Peyer's patch (tissue), 4 donors: Measurements from ENCODE around the gene ZNF79. TPM values are rescaled to one million over a fixed set of nuclear protein-coding genes. Genes with fewer than 3 reads are reported as not detected.
A peak's percentile ranks its signal among the peaks of the same experiment; 100 is the strongest.

Source experiments
- DNase-seq, 3 donors: peaks; one replicate each; pipeline ENCODE4 v3.0.0-alpha.2; 2017 to 2019
- H3K27ac ChIP-seq, 4 donors: fragments of 200-600 bp; sonication (generic); one replicate each; pipeline ENCODE4 v1.5.1; 2016 to 2019
- H3K27me3 ChIP-seq, 2 donors: fragments of 200-600 bp; sonication (generic); one replicate each; pipeline ENCODE4 v1.5.1; 2019
- H3K36me3 ChIP-seq, 3 donors: fragments of 200-600 bp; sonication (generic); one replicate each; pipeline ENCODE4 v1.5.1; 2016 to 2019
- H3K4me1 ChIP-seq, 4 donors: fragments of 200-600 bp; sonication (generic); one replicate each; pipeline ENCODE4 v1.5.1; 2016 to 2019
- H3K4me3 ChIP-seq, 4 donors: fragments of 200-600 bp; sonication (generic); 1 replicate in 3 of 4; 2 replicates in 1 of 4; pipeline ENCODE4 v1.5.1; 2016 to 2019; ENCODE audit warnings: mild to moderate bottlenecking in 1 of 4
- H3K9me3 ChIP-seq, 4 donors: fragments of 200-600 bp; sonication (generic); one replicate each; pipeline ENCODE4 v1.5.1; 2016 to 2019; ENCODE audit warnings: mild to moderate bottlenecking in 1 of 4
- POLR2A ChIP-seq, 2 donors: fragments of 450-650 bp; IDR thresholded peaks; one replicate each; pipeline ENCODE4 v1.5.1; 2017; ENCODE audit warnings: antibody characterized with exemption in 2 of 2, mild to moderate bottlenecking in 2 of 2, moderate library complexity in 2 of 2
- total RNA-seq, 4 donors: library from RNA; depleted of rRNA; stranded (reverse); fragments of >200 nt; gene quantifications; one replicate each; pipeline ENCODE4 v1.1.0, GENCODE V29; 2016
- TF ChIP-seq, protein P1 (sequence below), 6 experiments: fragments of 450-650 bp in 4 of 6; fragments of 200-600 bp in 2 of 6; sonication (generic) in 1 of 6; IDR thresholded peaks; one replicate each; pipeline ENCODE4 v1.5.1; 2017 to 2019; ENCODE audit warnings: antibody characterized with exemption in 6 of 6, mild to moderate bottlenecking in 3 of 6, moderate library complexity in 1 of 6

ZNF79 gene
- total RNA-seq, 4 donors from 2014 or later, result 12.7 to 47.9 (median 14.4) TPM

DNA sequence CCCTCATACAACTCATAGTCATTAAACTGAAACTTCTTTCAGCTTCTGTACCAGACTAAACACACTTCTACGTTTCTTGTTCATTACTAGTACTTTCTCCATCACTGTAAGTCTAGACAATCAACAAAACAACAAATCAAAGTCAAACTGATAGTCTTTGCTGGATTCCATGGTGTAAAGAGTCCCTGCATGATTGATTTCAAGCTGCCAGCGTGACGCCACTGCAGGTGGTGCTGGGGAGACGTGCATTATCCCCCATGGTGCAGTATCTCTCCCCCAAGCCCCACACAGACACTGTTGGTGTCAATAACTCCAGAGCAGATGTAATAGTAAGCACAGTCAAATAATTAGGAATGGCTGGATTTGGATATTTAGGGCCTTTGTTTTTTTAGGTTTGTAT lies 37.9 kb upstream of the ZNF79 start:
- DNase-seq, result no peak
- Histone ChIP-seq H3K27ac (no peak overlapping the region), H3K27me3 (no peaks in the 10 kb centered on the region), H3K4me1 (peaks cover 0 to 20% (median 0%) of the 10 kb centered on the region in 4 donors), H3K36me3 (no peaks in the 10 kb centered on the region), H3K4me3 (no peak overlapping the region), H3K9me3 (no peaks in the 10 kb centered on the region)
- TF ChIP-seq, protein P1, sequence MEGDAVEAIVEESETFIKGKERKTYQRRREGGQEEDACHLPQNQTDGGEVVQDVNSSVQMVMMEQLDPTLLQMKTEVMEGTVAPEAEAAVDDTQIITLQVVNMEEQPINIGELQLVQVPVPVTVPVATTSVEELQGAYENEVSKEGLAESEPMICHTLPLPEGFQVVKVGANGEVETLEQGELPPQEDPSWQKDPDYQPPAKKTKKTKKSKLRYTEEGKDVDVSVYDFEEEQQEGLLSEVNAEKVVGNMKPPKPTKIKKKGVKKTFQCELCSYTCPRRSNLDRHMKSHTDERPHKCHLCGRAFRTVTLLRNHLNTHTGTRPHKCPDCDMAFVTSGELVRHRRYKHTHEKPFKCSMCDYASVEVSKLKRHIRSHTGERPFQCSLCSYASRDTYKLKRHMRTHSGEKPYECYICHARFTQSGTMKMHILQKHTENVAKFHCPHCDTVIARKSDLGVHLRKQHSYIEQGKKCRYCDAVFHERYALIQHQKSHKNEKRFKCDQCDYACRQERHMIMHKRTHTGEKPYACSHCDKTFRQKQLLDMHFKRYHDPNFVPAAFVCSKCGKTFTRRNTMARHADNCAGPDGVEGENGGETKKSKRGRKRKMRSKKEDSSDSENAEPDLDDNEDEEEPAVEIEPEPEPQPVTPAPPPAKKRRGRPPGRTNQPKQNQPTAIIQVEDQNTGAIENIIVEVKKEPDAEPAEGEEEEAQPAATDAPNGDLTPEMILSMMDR (IDR thresholded peaks at IDR 0.05), result no peak
- no peak for TF ChIP-seq POLR2A (IDR thresholded peaks at IDR 0.05)

DNA sequence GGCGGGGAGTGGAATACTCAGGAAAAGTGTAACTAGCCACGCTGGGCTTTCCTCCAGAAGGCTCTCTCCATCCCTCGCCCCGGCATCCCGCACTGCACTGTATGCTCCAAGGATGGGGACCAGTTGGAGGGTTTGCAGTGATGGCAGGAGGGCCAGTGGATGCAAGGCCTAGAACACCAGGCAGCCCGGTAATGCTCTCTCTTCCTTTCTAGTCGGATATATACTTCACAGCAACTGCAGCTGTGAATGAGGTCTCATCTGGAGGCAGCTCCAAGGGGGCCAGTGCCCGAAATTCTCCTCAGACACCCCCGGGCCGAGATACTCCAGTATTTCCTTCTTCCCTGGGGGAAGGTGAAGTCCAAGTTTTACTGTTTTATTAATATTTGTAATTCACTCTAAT lies 37.2 kb upstream of the ZNF79 start:
- Histone ChIP-seq H3K36me3 (no peaks in the 10 kb centered on the region), H3K4me1 (peaks cover 0 to 20% (median 0%) of the 10 kb centered on the region in 4 donors), H3K9me3 (no peaks in the 10 kb centered on the region), H3K27ac (no peak overlapping the region), H3K27me3 (no peaks in the 10 kb centered on the region), H3K4me3 (no peak overlapping the region)
- DNase-seq, result no peak
- TF ChIP-seq, protein P1 (IDR thresholded peaks at IDR 0.05), result no peak
- no peak for TF ChIP-seq POLR2A (IDR thresholded peaks at IDR 0.05)

DNA sequence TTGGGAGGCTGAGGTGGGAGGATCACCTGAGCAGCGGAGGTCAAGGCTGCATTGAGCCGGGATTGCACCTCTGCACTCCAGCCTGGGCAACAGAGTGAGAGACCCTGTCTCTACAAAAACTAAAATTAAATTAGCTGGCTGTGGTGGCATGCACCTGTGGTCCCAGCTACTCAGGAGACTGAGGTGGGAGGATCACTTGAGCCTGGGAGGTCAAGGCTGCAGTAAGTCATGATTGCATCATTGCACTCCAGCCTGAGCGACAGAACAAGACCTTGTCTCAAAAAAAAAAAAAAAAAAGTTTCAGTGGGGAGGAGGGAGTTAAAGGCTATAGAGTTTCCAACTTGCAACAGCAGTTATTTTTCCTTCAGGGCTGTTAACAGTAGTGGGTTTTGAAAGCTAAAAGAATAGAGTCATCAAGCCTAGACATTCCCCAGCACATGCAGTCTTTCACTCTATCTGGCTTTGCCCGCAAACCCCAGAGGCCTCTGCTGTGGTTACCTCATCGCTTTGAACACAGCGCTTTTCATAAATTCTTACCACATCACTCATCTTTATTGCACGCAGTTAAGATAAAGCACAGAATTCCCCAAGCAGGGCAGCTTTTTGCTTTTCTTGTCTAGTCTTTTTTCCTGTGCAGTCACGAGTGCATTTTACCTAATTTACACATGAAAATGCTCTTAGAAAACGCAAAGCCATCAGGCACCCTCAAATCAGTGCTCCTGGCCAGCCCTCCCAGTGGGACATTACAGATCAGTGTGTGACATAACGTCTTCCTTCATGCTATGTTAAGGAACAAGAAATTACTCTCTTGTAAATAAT lies 35.9 kb upstream of the ZNF79 start:
- Histone ChIP-seq H3K4me1 (peaks cover 0 to 20% (median 0%) of the 10 kb centered on the region in 4 donors), H3K36me3 (no peaks in the 10 kb centered on the region), H3K27ac (peak overlapping the region in 3 of 4 donors; percentile 29 to 61 (median 42)), H3K9me3 (no peaks in the 10 kb centered on the region), H3K4me3 (no peak overlapping the region), H3K27me3 (no peaks in the 10 kb centered on the region)
- DNase-seq, result peak in 2 of 3 donors; percentile 54 to 91
- TF ChIP-seq POLR2A (IDR thresholded peaks at IDR 0.05), result no peak
- TF ChIP-seq, protein P1 (IDR thresholded peaks at IDR 0.05), result no peak

DNA sequence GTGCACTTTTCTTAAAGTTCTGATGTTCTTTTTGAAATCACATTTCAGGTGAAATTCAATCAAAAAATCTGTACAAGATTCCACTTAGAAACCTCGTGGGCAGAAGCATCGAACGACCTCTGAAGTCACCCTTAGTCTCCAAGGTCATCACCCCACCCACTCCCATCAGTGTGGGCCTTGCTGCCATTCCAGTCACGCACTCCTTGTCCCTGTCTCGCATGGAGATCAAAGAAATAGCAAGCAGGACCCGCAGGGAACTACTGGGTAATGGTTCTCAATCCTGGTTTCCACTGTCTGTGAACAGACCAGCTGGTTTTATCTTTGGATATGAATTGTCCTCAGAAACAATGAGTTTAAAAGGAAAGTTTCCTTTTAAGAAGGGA lies 35.3 kb upstream of the ZNF79 start:
- Histone ChIP-seq H3K27me3 (no peaks in the 10 kb centered on the region), H3K4me1 (peaks cover 0 to 20% (median 0%) of the 10 kb centered on the region in 4 donors), H3K4me3 (no peak overlapping the region), H3K36me3 (no peaks in the 10 kb centered on the region), H3K9me3 (no peaks in the 10 kb centered on the region), H3K27ac (peak overlapping the region in 3 of 4 donors; percentile 29 to 61 (median 42))
- DNase-seq, result no peak
- TF ChIP-seq, protein P1 (IDR thresholded peaks at IDR 0.05), result no peak
- no peak for TF ChIP-seq POLR2A (IDR thresholded peaks at IDR 0.05)

DNA sequence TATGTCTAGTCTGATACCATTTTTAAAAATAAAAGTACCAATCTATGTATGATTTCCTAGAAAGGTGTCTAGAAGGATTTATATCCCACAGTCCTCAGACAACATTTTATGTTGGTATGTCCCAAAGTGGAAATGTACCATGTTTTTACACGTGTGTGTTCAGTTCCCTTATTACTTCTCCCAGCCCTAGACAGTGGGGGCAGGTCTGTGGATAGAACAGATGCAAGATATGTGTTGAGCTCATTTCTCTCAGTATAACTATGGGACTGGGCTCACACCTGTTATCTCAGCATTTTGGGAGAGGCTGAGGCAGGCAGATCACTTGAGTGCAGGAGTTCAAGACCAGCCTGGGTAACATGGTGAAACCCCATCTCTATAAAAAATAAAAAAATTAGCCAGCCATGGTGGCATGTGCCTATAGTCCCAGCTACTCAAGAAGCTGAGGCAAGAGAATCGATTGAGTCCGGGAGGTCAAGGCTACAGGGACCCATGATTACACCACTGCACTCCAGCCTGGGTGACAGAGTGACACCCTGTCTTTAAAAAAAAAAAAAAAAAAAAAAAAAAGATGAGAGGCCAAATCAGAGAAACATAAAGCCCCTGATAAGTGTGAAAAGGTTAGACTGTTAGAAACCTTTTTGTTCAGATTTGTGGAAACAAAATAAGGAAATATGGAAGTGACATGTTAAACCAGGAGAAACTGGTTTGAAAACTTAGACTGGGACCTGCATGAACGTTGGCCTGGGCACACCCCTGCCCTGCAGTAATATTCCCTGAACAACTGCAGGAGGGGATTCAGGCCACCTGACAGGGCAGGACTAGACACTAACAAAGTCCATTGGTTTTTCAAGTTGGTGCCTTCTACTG lies 34.6 kb upstream of the ZNF79 start:
- Histone ChIP-seq H3K4me3 (no peak overlapping the region), H3K27ac (peak overlapping the region in 3 of 4 donors; percentile 2 to 61 (median 13)), H3K27me3 (no peaks in the 10 kb centered on the region), H3K9me3 (no peaks in the 10 kb centered on the region), H3K36me3 (no peaks in the 10 kb centered on the region), H3K4me1 (peaks cover 0 to 20% (median 0%) of the 10 kb centered on the region in 4 donors)
- TF ChIP-seq POLR2A (IDR thresholded peaks at IDR 0.05), result no peak
- TF ChIP-seq, protein P1 (IDR thresholded peaks at IDR 0.05), result no peak
- DNase-seq, result no peak
